Measurements from ENCODE around the gene SLC10A6.

DNA sequence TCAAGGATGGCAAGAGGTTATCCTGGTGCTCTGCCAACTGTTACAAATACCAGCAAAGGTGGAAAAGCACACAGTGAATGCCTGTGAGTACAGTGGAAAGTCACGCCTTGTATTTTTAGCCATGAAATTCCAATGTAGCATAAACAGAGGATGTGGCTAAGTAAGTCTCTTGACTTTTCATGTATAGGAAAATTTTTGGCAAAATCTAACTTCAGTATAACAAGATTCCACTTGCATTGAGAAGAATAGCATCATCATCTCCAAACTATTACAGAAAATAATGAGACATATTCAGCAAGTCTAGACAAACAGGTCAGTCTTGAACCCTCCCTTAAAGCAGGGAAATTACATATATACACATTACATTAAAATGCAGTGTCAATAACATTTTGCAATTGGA, 7.9 kb downstream of the SLC10A6 start:
- TF ChIP-seq, protein P1, sequence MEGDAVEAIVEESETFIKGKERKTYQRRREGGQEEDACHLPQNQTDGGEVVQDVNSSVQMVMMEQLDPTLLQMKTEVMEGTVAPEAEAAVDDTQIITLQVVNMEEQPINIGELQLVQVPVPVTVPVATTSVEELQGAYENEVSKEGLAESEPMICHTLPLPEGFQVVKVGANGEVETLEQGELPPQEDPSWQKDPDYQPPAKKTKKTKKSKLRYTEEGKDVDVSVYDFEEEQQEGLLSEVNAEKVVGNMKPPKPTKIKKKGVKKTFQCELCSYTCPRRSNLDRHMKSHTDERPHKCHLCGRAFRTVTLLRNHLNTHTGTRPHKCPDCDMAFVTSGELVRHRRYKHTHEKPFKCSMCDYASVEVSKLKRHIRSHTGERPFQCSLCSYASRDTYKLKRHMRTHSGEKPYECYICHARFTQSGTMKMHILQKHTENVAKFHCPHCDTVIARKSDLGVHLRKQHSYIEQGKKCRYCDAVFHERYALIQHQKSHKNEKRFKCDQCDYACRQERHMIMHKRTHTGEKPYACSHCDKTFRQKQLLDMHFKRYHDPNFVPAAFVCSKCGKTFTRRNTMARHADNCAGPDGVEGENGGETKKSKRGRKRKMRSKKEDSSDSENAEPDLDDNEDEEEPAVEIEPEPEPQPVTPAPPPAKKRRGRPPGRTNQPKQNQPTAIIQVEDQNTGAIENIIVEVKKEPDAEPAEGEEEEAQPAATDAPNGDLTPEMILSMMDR (IDR thresholded peaks at IDR 0.05), result no peak
- no peak for TF ChIP-seq EZH2phosphoT487 (IDR thresholded peaks at IDR 0.05)

Measured in neural progenitor cell (in vitro differentiated cells).